Kidney (tissue), 14 donors: ENCODE results near the gene IER3. TPM values are rescaled to one million over a fixed set of nuclear protein-coding genes. Genes with fewer than 3 reads are reported as not detected.

Source experiments
- DNase-seq, 5 donors: peaks; one replicate each; pipeline ENCODE4 v3.0.0-alpha.2; 2013 to 2020
- FAIRE-seq: peaks from 2 replicates; lab custom pipeline; 2012; peaks lifted over from hg19 to GRCh38; lab: Jason Lieb, UNC
- H3K27ac ChIP-seq, 2 donors: one replicate each; pipeline ENCODE4 v1.7.0; 2013; ENCODE audit warnings: low read depth in 2 of 2, low read length in 2 of 2, inconsistent platforms in 1 of 2
- H3K27me3 ChIP-seq: one replicate; pipeline ENCODE4 v1.7.1; 2013; ENCODE audit warnings: low read length, inconsistent platforms; ENCODE audit not compliant: control insufficient read depth, insufficient read depth
- H3K36me3 ChIP-seq, 3 donors: one replicate each; pipeline versions ENCODE4 v1.7.0 to v1.7.1; 2013; ENCODE audit warnings: low read length in 3 of 3, control low read depth in 1 of 3, inconsistent platforms in 1 of 3; ENCODE audit not compliant: insufficient read depth in 3 of 3, control insufficient read depth in 2 of 3
- H3K4me1 ChIP-seq, 3 donors: one replicate each; pipeline versions ENCODE4 v1.7.0 to v1.7.1; 2013; ENCODE audit warnings: low read length in 3 of 3, inconsistent platforms in 1 of 3, low read depth in 1 of 3; ENCODE audit not compliant: control insufficient read depth in 2 of 3, insufficient read depth in 2 of 3
- H3K4me3 ChIP-seq, 3 donors: one replicate each; pipeline versions ENCODE4 v1.7.0 to v1.8.1; 2013; ENCODE audit warnings: low read length in 3 of 3, control low read depth in 1 of 3, inconsistent platforms in 1 of 3
- H3K9ac ChIP-seq, 3 donors: one replicate each; pipeline versions ENCODE4 v1.7.0 to v1.7.1; 2013; ENCODE audit warnings: low read length in 3 of 3, control low read depth in 1 of 3, inconsistent platforms in 1 of 3
- H3K9me3 ChIP-seq, 3 donors: one replicate each; pipeline versions ENCODE4 v1.7.0 to v1.7.1; 2013; ENCODE audit warnings: low read length in 3 of 3, control low read depth in 1 of 3, inconsistent platforms in 1 of 3; ENCODE audit not compliant: control insufficient read depth in 2 of 3, insufficient read depth in 1 of 3
- CTCF ChIP-seq: IDR thresholded peaks from 3 replicates; pipeline ENCODE4 v1.5.1; 2012; ENCODE audit warnings: mild to moderate bottlenecking, moderate library complexity, borderline replicate concordance; ENCODE audit not compliant: insufficient read depth; ENCODE audit errors: extremely low read depth
- intact Hi-C: fragments of 100-400 bp; cut with DNase I; formaldehyde crosslinking; loops from one replicate; pipeline ENCODE4 v1.11.1; 2022
- polyA plus RNA-seq: library from polyadenylated mRNA; stranded (reverse); fragments of 350-450 nt; fragmentation: Illumina TruSeq; extraction: RNeasy Lipid Tissue Mini Kit (QIAGEN cat#74804); gene quantifications from one replicate; pipeline ENCODE4 v1.2.3, GENCODE V29; 2014; ENCODE audit warnings: low read depth, low replicate concordance; ENCODE audit not compliant: insufficient read depth
- total RNA-seq: library from RNA; stranded (reverse); fragmentation: NEBNext Ultra II Directional; extraction: Animal tissue kit (Norgen Biotek cat#: 25700); gene quantifications from one replicate; pipeline ENCODE4 v1.2.1, GENCODE V29; 2021
- donor health status: control.
- donor health status: control.
- donor health status: control.
- donor health status: control.
- donor health status: control.
- donor health status: DM: yes; HTN: yes; CAD: no.
- donor health status: Normal renal cell carcinoma (clear cell type).

Gene IER3
- total and polyA plus RNA-seq, 2 donors from 2014 or later, result 59.5 to 94.3 TPM

GRCh38 chr6:30778001-30778635 is 33.8 kb upstream of the IER3 start:
- no peak overlapping the region for H3K4me3 ChIP-seq
- H3K27ac ChIP-seq, result peak overlapping the region in 1 of 2 donors; percentile 8
- intact Hi-C loops, result no loop called here
- no peak overlapping the region for H3K9ac ChIP-seq
- FAIRE-seq (no peak), DNase-seq (no peak)
- no peaks in the 10 kb centered on the region for H3K9me3 ChIP-seq
- no peaks in the 10 kb centered on the region for H3K36me3 ChIP-seq
- H3K4me1 ChIP-seq, result peaks cover 5 to 25% (median 22%) of the 10 kb centered on the region in 3 donors
- TF ChIP-seq CTCF, result no peak
- no peaks in the 10 kb centered on the region for H3K27me3 ChIP-seq

- Histone ChIP-seq H3K4me1 (peaks cover 1 to 21% (median 17%) of the 10 kb centered on the region in 3 donors), H3K9me3 (no peaks in the 10 kb centered on the region), H3K4me3 (no peak overlapping the region), H3K36me3 (no peaks in the 10 kb centered on the region), H3K27me3 (no peaks in the 10 kb centered on the region), H3K9ac (no peak overlapping the region), H3K27ac (no peak overlapping the region)
- DNase-seq, result no peak
- TF ChIP-seq CTCF, result no peak
- intact Hi-C loops, result no loop called here
- no peak for FAIRE-seq
These were observed 32.8 kb upstream of the IER3 start for GRCh38 chr6:30777155-30777485.

GRCh38 chr6:30776390-30777154 is 32.2 kb upstream of the IER3 start:
- intact Hi-C loops, result no loop called here
- Histone ChIP-seq H3K4me1 (peaks cover 0 to 16% (median 15%) of the 10 kb centered on the region in 3 donors), H3K27ac (no peak overlapping the region)

More at GRCh38 chr6:30776390-30777154, 32.2 kb upstream of the IER3 start:
- TF ChIP-seq CTCF, result no peak
- no peaks in the 10 kb centered on the region for H3K27me3 ChIP-seq
- DNase-seq, result no peak
- no peaks in the 10 kb centered on the region for H3K9me3 ChIP-seq
- no peaks in the 10 kb centered on the region for H3K36me3 ChIP-seq
- H3K4me3 ChIP-seq, result no peak overlapping the region
- no peak overlapping the region for H3K9ac ChIP-seq
- FAIRE-seq, result no peak
